GM18499 (cell line): ENCODE measurements around the gene PRR14L.

Experiments
- ATAC-seq: cut with Tn5 transposase; IDR thresholded peaks from one replicate; pipeline ENCODE4 v1.9.1; 2021; ENCODE audit warnings: moderate number of reproducible peaks; ENCODE audit not compliant: insufficient read depth, unreplicated experiment

PRR14L gene

GRCh38 chr22:31647523-31648320 lies 102.2 kb downstream of the PRR14L start:
- ATAC-seq = no peak

DNA sequence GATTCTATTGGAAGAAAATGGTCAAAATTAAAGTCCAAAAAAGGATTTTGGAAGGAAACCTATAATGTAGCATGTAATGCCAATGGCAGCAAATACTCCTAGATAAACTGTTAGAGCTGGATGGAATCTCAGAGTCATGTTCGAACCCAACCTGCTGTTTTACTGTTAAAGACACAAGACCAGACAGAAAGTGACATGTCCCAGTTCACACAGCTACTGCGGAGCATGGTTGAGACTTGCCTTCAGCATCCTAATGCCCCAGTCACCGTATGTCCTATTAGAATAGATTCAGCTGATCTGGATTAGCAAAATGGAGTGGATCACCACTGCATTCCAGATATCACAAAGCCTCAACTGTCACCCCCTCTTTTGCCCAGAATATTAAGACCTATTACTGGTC lies 102.9 kb downstream of the PRR14L start:
- no peak for ATAC-seq

DNA sequence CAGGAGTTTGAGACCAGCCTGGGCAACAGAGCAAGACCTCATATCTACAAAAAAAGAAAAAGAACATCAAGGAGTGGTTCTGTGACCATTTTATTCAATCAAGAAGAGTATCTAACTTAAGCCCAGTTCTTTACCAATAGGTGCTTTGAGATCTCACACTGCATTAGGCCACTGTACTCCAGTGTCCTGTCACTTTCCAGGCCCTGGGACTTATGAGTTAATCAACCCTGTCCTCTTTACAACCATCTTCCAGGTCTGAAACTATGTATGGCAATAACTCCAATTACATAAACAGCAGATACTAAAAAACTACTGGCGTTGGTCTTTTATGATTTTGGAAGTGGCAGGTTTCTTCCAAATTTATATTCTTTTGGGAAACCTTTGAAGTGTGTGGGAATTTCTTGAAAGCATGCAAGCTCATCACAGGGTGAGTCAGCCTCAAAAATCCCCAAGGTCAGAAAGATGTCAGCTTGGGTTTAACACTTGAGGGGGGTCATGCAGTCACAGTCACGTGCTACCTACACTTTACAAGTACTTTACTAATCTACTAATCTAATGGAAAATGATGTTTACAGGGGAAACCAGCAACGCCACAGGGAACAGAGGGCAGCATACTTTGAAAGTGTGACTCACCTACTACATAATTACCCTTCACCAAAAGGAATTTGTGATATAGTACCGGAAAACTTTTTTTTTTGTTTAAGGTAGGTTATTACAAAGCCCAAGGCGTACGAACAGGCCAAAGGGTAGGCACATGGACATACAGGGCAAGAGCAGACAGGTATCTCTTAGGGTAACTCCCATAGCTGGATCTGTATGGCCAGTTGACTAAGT lies 103.5 kb downstream of the PRR14L start:
- no peak for ATAC-seq

DNA sequence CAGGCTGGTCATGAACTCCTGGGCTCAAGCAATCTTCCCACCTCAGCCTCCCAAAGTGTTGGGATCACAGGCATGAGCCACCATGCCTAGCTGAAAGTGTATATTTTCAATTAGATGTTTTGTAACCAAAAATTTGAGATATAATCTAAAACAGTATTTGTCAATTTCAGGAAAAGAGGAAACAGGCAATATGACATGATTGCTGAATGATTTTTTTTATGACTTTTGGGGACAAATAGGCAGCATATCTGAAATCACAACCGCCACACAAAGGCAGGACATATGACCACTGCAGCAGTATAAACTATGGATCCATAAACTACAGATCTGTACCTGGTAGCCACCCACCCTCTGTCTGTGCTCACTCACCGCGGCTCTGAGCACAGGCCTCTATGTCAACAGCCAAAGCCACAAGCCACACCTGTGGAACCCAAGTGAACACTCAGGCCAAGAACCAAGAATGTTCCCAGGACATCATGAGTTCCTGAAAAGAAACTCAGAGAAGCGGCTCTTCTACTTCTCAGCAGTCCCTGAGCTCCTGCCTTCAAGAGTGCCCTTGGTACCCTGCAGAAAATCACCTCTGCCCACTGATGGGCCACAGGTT lies 110.4 kb downstream of the PRR14L start:
- no peak for ATAC-seq

DNA sequence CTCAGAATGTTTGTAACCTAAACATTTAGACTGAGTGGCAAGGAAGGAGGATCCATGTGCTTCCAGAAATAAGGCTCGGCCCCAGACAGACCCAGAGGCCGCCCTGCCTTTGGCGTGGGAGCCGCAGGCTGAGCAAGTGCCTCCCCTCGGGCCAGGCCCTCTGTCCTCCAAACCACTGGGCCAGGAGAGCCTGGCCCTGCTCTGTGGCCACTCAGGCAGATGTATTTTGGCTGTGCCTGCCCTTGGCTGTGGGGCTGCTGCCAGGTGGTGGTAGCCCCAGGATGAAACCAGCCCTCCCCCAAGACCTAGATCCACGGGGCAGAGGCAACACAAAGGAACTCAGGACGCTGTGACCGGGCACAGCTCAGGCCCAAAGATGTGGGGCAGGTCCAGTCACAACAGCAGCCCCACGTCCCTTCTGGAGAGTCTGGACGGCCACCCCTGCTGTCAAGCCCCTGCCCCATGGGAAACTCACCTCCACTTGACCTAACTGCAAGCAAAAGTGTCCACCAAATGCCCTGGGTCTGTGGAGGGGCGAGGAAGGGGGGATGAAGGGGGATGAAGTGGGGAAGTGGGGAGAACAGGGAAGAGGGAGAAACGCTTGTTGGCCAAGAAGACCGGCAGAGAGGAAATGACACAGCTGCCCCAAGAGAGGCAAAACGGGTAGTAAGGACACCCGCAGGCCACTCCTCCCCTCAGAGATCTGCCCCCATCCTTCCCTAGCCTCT lies 111.9 kb downstream of the PRR14L start:
- no peak for ATAC-seq

- no peak for ATAC-seq
Observed at GRCh38 chr22:31637447-31637890, 112.5 kb downstream of the PRR14L start.

- ATAC-seq = no peak
Observed at GRCh38 chr22:31635638-31636306, 114.2 kb downstream of the PRR14L start.

DNA sequence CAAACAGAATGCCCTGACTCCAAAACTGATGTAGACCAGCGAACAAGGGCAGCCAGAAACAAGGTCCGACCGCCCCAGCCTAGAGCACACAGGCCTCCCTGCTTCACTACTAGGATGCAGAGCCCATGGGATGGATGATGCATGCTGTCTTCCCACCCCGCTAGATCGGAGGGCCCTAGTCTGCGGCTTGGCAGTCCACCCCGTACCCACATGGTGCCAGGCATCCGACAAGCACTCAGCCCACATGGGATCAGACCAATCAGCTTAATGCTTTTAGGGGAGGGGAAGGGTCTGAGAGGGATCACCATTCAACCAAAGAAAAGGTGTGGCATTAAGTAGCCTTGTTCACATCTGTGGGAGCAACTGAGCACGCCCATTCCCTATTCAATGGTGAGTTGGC lies 118.5 kb downstream of the PRR14L start:
- ATAC-seq = no peak
